ENCODE results near the gene ZYG11A.
A peak's percentile ranks its signal among the peaks of the same experiment; 100 is the strongest.
"Not testable (repeated sequence)": the region's sequence is repeated elsewhere in the genome, so short reads cannot be mapped to it uniquely, and the experiment has no call there.

Gene ZYG11A

GRCh38 chr1:52842643-52843310, at the start of gene ZYG11A:
ZYG11A (plus strand) TSS chr1:52842760; CDS start chr1:52842884, 124 bp downstream.
- DNase-seq, result peak; percentile 69 to 76

GRCh38 chr1:52793717-52794116, 48.8 kb upstream of the ZYG11A start:
- not testable (repeated sequence) for DNase-seq

GRCh38 chr1:52795464-52795863, 47.1 kb upstream of the ZYG11A start:
- no peak for DNase-seq

DNA sequence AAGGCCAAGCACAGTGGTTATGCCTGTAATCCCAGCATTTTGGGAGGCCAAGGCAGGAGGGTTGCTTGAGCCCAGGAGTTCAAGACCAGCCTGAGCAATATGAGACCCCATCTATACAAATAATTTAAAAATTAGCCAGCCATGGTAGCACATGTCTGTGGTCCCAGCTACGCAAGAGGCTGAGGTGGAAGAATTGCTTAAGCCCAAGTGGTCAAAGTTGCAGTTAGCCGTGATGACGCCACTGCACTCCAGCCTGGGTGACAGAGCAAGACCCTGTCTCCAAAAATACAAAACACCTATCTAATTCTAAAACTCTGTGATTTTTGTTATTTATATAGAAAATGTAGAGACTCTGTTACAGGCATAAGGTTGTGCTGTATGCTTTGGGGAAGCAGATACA, 44.2 kb upstream of the ZYG11A start:
- DNase-seq, result no peak

DNA sequence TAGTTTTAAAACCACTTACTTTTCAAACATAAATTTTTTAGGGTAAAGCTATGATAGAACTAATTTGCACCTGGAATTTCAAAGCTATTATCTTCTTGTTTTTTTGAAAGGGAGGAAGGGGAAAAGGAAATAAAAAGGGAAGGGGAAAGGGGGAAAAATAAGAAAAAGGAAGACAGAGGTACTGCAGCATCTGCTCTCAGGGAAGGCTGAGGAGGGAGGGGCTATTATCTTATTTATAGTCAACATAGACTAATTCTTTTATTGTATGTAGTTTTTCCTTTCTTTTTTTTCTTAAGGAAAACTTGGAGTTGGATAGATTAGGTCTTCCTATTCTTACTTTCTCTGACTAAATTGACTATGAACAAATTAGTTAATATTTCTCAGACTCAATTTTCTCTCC, 41.5 kb upstream of the ZYG11A start:
- DNase-seq, result no peak

DNA sequence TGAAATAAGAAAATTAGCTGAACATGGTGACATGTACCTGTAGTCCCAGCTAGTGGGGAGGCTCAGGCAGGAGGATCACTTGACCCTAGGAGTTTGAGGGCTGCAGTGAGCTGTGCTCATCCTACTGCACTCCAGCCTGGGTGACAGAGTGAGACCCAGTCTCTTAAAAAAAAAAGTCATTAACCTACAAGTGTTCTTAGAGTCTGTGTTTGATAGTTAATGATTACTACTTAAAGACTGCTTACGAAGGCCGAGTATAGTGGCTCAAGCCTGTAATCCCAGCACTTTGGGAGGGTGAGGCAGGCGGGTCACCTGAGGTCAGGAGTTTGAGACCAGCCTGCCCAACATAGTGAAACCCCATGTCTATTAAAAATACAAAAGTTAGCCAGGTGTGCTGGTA, 38.5 kb upstream of the ZYG11A start:
- not testable (repeated sequence) for DNase-seq

DNA sequence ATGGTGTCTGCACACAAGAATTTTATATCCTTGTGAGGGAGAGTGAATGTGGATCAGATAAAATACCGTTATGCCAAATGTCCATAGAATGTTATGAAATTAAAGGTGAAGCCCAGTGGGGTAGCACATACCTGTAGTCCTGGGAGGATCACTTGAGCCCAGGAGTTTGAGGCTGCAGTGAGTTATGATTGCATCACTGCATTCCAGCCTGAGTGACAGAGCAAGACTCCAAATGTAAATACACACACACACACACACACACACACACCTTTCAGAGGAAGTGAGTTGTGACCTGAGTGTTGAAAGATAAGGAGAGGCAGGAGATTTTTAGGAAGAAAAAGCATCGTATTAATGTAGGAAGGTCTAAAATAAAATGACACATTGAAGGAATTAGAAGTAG, 28.1 kb upstream of the ZYG11A start:
- DNase-seq, result no peak

GRCh38 chr1:52820830-52821229, 21.7 kb upstream of the ZYG11A start:
- DNase-seq, result not testable (repeated sequence)

DNA sequence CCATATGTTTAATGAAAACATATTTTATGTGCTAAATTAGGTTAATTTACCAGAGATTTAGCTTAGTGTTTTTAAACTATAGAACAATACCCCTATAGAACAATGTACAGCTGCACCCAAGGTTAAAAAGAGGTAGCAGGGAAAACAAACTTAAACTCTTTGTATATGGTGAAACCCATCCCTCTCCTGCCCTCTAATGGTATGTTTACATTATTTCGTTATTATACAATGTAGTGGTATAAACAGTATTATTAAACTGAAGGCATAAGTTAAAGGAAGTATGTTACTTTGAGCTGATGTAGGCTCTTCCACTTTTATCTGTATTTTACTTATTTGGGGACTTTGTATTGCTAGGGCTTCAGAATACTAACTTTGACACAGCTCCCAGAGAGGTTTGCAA, 16.7 kb upstream of the ZYG11A start:
- DNase-seq, result no peak

GRCh38 chr1:52834798-52835197, 7.8 kb upstream of the ZYG11A start:
- no peak for DNase-seq

- no peak for DNase-seq
These were observed 6.5 kb upstream of the ZYG11A start for GRCh38 chr1:52836035-52836434.

DNA sequence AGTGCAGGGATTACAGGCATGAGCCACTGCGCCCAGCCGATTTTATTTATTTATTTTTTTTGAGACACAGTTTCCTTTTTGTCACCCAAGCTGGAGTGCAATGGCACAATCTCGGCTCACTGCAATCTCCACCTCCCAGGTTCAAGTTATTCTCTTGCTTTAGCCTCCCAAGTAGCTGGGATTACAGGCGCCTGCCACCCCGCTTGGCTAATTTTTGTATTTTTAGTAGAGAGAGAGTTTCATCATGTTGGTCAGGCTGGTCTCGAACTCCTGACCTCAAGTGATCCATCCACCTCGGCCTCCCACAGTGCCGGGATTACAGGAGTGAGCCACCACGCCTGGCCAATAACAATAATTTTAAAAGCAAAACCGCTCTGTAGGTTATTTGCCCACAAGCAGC, 3.4 kb upstream of the ZYG11A start:
- not testable (repeated sequence) for DNase-seq

DNA sequence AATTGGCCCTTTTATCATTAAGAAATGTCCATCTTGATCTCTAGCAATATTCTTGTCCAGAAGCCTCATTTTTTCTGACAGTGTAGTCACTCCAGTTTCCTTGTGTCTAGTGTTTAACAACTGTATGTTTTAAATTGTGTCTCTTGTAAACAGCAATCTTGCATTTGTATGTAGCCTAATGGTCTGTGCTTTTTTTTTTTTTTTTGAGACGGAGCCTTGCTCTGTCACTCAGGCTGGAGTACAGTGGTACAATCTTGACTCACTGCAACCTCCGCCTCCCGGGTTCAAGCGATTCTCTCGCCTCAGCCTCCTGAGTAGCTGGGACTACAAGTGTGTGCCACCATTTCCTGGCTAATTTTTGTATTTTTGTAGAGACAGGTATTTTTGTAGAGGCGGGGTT, 2.6 kb downstream of the ZYG11A start:
- DNase-seq, result not testable (repeated sequence)

DNA sequence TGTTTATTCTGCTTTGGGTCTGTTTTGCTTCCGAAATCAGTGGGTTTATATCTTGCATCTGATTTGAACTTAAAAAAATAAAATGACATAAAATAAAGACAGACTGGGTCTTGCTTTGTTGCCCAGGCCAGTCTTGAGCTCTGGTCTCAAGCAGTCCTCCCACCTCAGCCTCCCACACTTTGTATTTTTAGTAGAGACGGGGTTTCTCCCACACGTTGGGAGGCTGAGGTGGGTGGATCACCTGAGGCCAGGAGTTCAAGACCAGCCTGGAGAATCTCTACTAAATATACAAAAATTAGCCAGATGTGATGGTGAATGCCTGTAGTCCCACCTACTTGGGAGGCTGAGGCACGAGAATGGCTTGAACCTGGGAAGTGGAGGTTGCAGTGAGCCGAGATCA, 5.9 kb downstream of the ZYG11A start:
- DNase-seq, result no peak

GRCh38 chr1:52850951-52851350, 8.4 kb downstream of the ZYG11A start:
- DNase-seq, result no peak

DNA sequence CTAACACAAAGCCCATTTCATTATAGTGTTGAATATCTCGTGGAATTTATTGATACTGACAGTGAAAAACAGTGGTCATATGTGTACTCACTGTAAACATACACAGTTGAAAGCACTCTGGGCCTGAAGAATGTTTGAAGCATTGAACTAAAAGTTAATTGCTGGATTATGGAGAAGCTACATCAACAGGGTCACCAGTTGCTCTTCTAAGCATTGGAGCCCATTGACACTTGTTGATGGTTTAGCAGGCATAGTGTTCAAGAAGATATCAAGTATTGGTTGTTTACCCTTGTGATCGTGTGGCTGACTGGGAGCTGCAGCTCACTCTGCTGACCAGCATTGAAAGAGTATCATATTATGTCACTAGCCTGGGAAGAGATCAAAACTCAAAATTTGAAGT, 10.3 kb downstream of the ZYG11A start:
- no peak for DNase-seq

DNA sequence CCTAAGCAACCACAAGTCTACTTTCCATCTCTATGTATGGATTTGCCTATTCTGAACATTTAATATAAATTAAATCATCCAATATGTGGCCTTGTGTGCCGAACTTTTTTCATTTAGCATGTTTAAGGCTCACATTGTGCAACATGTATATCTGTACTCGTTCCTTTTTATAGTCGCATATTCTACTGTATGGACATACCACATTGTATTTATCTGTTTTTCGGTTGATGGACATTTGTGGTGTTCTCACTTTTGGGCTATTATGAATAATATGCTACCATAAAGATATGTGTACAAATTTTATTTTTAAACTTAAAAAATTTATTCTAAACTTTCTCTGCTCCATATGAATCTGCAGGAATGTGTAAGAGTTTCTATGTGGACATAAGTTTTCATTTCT, 13.0 kb downstream of the ZYG11A start:
- no peak for DNase-seq

GRCh38 chr1:52856026-52856425, 13.5 kb downstream of the ZYG11A start:
- no peak for DNase-seq

GRCh38 chr1:52857443-52857842, 14.9 kb downstream of the ZYG11A start:
- no peak for DNase-seq

DNA sequence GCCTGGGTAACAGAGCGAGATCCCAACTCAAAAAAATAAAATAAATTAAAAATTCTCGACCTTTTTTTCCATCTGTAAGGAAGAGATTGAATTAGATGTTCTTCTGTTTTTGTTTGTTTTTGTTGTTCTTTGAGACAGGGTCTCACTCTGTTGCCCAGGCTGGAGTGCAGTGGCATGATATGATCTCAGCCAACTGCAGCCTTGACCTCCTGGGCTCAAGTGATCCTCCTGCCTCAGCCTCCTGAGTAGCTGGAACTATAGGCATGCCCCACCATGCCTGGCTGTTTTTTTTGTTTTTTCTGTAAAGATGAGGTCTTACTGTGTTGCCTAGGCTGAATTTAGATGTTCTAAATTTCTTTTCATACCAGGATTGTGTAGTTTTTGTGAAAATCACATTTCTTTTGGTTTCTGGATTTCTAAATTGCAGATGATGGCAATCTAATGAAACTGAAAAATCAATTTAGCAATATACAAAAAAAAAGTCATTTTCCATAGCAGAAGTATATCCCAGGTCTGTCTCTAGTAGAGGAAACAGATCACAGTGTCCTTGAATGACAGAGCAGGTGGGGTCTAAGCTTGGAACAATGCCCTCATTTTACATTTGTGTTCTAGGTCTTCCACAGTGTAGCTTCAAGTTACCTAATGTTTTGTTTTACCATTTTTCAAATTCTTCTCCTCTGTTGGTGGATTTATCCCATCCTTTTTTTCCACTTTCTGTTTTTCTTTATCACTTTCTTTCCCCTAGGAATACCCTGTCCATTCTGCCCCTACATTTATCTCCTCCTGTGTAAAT, 20.3 kb downstream of the ZYG11A start:
- no peak for DNase-seq

- no peak for DNase-seq
These were observed 24.7 kb downstream of the ZYG11A start for GRCh38 chr1:52867087-52867863.

DNA sequence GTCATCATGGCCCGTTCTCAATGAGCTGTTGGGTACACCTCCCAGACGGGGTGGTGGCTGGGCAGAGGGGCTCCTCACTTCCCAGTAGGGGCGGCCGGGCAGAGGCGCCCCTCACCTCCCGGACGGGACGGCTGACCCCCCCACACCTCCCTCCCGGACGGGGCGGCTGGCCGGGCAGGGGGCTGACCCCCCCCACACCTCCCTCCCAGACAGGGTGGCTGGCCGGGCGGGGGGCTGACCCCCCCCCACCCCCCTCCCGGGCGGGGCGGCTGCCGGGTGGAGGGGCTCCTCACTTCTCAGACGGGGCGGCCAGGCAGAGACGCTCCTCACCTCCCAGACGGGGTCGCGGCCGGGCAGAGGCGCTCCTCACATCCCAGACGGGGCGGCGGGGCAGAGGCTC, 27.2 kb downstream of the ZYG11A start:
- not testable (repeated sequence) for DNase-seq

GRCh38 chr1:52876843-52877242, 34.3 kb downstream of the ZYG11A start:
- no peak for DNase-seq

- DNase-seq, result no peak
These were observed 35.0 kb downstream of the ZYG11A start for GRCh38 chr1:52877554-52877953.
